HG02885 (cell line): ENCODE data around the gene ELN.
"Not testable (repeated sequence)": the region's sequence is repeated elsewhere in the genome, so short reads cannot be mapped to it uniquely, and the experiment has no call there.

Experiments used
- ATAC-seq: cut with Tn5 transposase; IDR thresholded peaks from one replicate; pipeline ENCODE4 v1.9.1; 2021; ENCODE audit warnings: mild to moderate bottlenecking; ENCODE audit not compliant: unreplicated experiment, poor library complexity

The ELN gene

GRCh38 chr7:74000489-74001149, 27.4 kb upstream of the ELN start:
- ATAC-seq, result no peak

- no peak for ATAC-seq
Measured at GRCh38 chr7:74001150-74001494, 26.9 kb upstream of the ELN start.

GRCh38 chr7:74002474-74003017, 25.4 kb upstream of the ELN start:
- no peak for ATAC-seq

- no peak for ATAC-seq
Measured at GRCh38 chr7:74003621-74004020, 24.4 kb upstream of the ELN start.

GRCh38 chr7:74006032-74006431, 21.9 kb upstream of the ELN start:
- ATAC-seq, result no peak

GRCh38 chr7:74006451-74007241, 21.3 kb upstream of the ELN start:
- no peak for ATAC-seq

- no peak for ATAC-seq
Measured at GRCh38 chr7:74007242-74007567, 20.8 kb upstream of the ELN start.

- ATAC-seq, result no peak
Measured at GRCh38 chr7:74008687-74009086, 19.3 kb upstream of the ELN start.

GRCh38 chr7:74009719-74010118, 18.3 kb upstream of the ELN start:
- ATAC-seq, result no peak

- ATAC-seq, result no peak
Measured at GRCh38 chr7:74010407-74010806, 17.6 kb upstream of the ELN start.

GRCh38 chr7:74011421-74011820, 16.6 kb upstream of the ELN start:
- ATAC-seq, result not testable (repeated sequence)

- peak; percentile 97 for ATAC-seq
Measured at GRCh38 chr7:74012842-74013249, 15.1 kb upstream of the ELN start.

GRCh38 chr7:74013539-74014272, 14.3 kb upstream of the ELN start:
- ATAC-seq, result no peak

GRCh38 chr7:74014931-74015330, 13.0 kb upstream of the ELN start:
- no peak for ATAC-seq

GRCh38 chr7:74015670-74016069, 12.3 kb upstream of the ELN start:
- ATAC-seq, result no peak

- ATAC-seq, result no peak
Measured at GRCh38 chr7:74017125-74017524, 10.8 kb upstream of the ELN start.

GRCh38 chr7:74018246-74018895, 9.6 kb upstream of the ELN start:
- ATAC-seq, result no peak

GRCh38 chr7:74019149-74019548, 8.8 kb upstream of the ELN start:
- no peak for ATAC-seq

- no peak for ATAC-seq
Measured at GRCh38 chr7:74020390-74020789, 7.6 kb upstream of the ELN start.

- no peak for ATAC-seq
Measured at GRCh38 chr7:74021546-74022320, 6.2 kb upstream of the ELN start.
